Peyer's patch (tissue), 4 donors: ENCODE data around the gene SGPP2.

Experiments
- CTCF ChIP-seq, 6 experiments: fragments of 450-650 bp in 4 of 6; fragments of 200-600 bp in 2 of 6; sonication (generic) in 1 of 6; IDR thresholded peaks; one replicate each; pipeline ENCODE4 v1.5.1; 2017 to 2019; ENCODE audit warnings: antibody characterized with exemption in 6 of 6, mild to moderate bottlenecking in 3 of 6, moderate library complexity in 1 of 6
- POLR2A ChIP-seq, 2 donors: fragments of 450-650 bp; IDR thresholded peaks; one replicate each; pipeline ENCODE4 v1.5.1; 2017; ENCODE audit warnings: antibody characterized with exemption in 2 of 2, mild to moderate bottlenecking in 2 of 2, moderate library complexity in 2 of 2

GRCh38 chr2:222420508-222420907, 3.8 kb upstream of the SGPP2 start:
- TF ChIP-seq CTCF (IDR thresholded peaks at IDR 0.05) (no peak), POLR2A (IDR thresholded peaks at IDR 0.05) (no peak)
